PC-9 (cell line): Measurements from ENCODE around the gene TMA7.

Experiments
- EZH2 ChIP-seq: fragments of 200-600 bp; sonication (generic); IDR thresholded peaks from 2 replicates; pipeline ENCODE4 v1.8.0; 2017; ENCODE audit warnings: antibody characterized with exemption, low read depth
- TF ChIP-seq, protein P1 (sequence below): fragments of 200-600 bp; sonication (generic); conservative IDR thresholded peaks from 2 replicates; pipeline ENCODE4 v1.6.1; 2017; ENCODE audit warnings: mixed run types, antibody characterized with exemption, mild to moderate bottlenecking, moderate library complexity

DNA sequence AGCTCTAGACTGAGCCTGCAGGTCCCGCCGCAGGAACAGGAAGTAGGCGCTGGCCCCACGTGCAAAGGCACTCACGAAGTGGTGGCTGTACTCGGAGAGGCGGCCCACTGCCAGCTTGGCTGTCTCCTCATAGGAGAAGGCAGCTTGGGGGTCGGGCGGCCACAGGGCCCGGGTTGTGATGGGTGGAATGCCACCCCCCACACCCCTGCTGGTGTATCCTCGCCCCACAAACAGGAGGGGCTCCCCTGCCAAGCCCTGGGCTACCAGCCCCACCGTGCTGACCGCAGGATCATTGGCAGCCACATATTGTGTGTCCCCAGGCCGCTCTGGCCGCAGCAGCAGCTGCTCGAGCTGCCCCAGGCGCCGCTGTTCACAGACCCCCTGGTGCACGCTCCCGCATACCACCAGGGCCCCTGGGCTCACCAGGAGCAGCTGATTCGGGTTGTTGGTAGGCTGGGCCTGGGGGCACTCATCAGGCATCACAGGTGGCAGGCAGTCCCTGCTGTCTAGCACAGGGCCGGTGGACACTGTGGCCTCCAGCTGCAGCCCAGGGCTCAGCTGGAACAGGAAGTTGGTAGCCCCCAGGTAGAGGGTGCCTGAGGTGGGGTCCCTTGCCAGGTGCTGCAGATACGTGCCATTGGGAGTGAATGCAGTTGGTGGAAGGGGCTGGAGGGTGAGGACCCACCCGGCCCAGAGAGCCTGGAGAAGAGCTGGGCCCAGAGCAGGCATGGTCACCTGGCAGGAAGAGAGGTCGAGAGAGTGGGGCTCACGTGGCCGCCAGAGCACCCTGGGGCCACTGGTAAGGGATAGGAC, 16.0 kb upstream of the TMA7 start:
- TF ChIP-seq, protein P1, sequence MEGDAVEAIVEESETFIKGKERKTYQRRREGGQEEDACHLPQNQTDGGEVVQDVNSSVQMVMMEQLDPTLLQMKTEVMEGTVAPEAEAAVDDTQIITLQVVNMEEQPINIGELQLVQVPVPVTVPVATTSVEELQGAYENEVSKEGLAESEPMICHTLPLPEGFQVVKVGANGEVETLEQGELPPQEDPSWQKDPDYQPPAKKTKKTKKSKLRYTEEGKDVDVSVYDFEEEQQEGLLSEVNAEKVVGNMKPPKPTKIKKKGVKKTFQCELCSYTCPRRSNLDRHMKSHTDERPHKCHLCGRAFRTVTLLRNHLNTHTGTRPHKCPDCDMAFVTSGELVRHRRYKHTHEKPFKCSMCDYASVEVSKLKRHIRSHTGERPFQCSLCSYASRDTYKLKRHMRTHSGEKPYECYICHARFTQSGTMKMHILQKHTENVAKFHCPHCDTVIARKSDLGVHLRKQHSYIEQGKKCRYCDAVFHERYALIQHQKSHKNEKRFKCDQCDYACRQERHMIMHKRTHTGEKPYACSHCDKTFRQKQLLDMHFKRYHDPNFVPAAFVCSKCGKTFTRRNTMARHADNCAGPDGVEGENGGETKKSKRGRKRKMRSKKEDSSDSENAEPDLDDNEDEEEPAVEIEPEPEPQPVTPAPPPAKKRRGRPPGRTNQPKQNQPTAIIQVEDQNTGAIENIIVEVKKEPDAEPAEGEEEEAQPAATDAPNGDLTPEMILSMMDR, result no peak
- no peak for TF ChIP-seq EZH2
